ENCODE results near the gene CACNG7.

- TF ChIP-seq CTCF (conservative IDR thresholded peaks at IDR 0.05; ENCODE audit: low read length) = no peak
- TF ChIP-seq EZH2phosphoT487 (IDR thresholded peaks at IDR 0.05; ENCODE audit: borderline replicate concordance, low read depth, low read length) = no peak
These were observed 83.7 kb downstream of the CACNG7 start for GRCh38 chr19:53992815-53993214.

Measured in OCI-LY7 (cell line).